Measurements from ENCODE around the gene ALX4. TPM values are rescaled to one million over a fixed set of nuclear protein-coding genes. Genes with fewer than 3 reads are reported as not detected.

ALX4 gene
- total and polyA plus RNA-seq, 2 donors from 2014 or later = 0.09 to 0.16 TPM

DNA sequence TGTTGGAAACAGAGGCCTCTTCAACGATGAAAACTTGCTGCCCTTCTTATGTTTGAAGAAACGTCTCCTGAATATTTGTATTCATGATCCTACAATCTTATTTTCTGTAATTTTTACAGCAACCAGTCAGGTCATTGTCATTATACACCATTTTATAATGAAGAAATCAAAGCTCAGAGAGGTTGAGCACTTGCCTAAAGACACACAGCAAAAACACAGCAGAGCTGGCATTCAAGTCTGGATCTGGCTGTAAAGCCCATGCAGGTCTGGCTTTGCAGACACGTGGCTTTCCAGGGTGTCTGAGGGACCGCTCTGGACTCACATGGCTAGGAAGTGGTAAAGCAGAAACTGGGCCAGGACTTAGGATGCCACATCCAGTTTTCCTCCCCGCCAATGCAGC, 15.8 kb upstream of the ALX4 start:
- Histone ChIP-seq H3K36me3 (ENCODE audit: control insufficient read depth in 2 of 3, insufficient read depth in 3 of 3, low read length in 3 of 3) (no peaks in the 10 kb centered on the region), H3K27me3 (ENCODE audit: control insufficient read depth, insufficient read depth, low read length) (peaks cover 67% of the 10 kb centered on the region), H3K9me3 (ENCODE audit: control insufficient read depth in 2 of 3, insufficient read depth in 1 of 3, low read length in 3 of 3) (no peaks in the 10 kb centered on the region), H3K4me3 (ENCODE audit: low read length in 3 of 3) (no peak overlapping the region), H3K4me1 (ENCODE audit: control insufficient read depth in 2 of 3, insufficient read depth in 2 of 3, low read depth in 1 of 3, low read length in 3 of 3) (no peaks in the 10 kb centered on the region), H3K27ac (ENCODE audit: low read depth in 2 of 2, low read length in 2 of 2) (no peak overlapping the region), H3K9ac (ENCODE audit: low read length in 3 of 3) (no peak overlapping the region)
- DNase-seq (peak in 1 of 5 donors; percentile 21), FAIRE-seq (no peak)
- TF ChIP-seq, protein P1, sequence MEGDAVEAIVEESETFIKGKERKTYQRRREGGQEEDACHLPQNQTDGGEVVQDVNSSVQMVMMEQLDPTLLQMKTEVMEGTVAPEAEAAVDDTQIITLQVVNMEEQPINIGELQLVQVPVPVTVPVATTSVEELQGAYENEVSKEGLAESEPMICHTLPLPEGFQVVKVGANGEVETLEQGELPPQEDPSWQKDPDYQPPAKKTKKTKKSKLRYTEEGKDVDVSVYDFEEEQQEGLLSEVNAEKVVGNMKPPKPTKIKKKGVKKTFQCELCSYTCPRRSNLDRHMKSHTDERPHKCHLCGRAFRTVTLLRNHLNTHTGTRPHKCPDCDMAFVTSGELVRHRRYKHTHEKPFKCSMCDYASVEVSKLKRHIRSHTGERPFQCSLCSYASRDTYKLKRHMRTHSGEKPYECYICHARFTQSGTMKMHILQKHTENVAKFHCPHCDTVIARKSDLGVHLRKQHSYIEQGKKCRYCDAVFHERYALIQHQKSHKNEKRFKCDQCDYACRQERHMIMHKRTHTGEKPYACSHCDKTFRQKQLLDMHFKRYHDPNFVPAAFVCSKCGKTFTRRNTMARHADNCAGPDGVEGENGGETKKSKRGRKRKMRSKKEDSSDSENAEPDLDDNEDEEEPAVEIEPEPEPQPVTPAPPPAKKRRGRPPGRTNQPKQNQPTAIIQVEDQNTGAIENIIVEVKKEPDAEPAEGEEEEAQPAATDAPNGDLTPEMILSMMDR (IDR thresholded peaks at IDR 0.05; ENCODE audit: borderline replicate concordance, extremely low read depth, insufficient read depth) = no peak
- intact Hi-C loops (cut with DNase I) = no loop called here

- DNase-seq (peak in 1 of 5 donors; percentile 27), FAIRE-seq (no peak)
- intact Hi-C loops (cut with DNase I) = no loop called here
- TF ChIP-seq, protein P1 (IDR thresholded peaks at IDR 0.05; ENCODE audit: borderline replicate concordance, extremely low read depth, insufficient read depth) = no peak
- Histone ChIP-seq H3K4me3 (ENCODE audit: low read length in 3 of 3) (no peak overlapping the region), H3K9me3 (ENCODE audit: control insufficient read depth in 2 of 3, insufficient read depth in 1 of 3, low read length in 3 of 3) (no peaks in the 10 kb centered on the region), H3K27me3 (ENCODE audit: control insufficient read depth, insufficient read depth, low read length) (peaks cover 74% of the 10 kb centered on the region), H3K27ac (ENCODE audit: low read depth in 2 of 2, low read length in 2 of 2) (no peak overlapping the region), H3K9ac (ENCODE audit: low read length in 3 of 3) (no peak overlapping the region), H3K4me1 (ENCODE audit: control insufficient read depth in 2 of 3, insufficient read depth in 2 of 3, low read depth in 1 of 3, low read length in 3 of 3) (no peaks in the 10 kb centered on the region), H3K36me3 (ENCODE audit: control insufficient read depth in 2 of 3, insufficient read depth in 3 of 3, low read length in 3 of 3) (no peaks in the 10 kb centered on the region)
These were observed 15.0 kb upstream of the ALX4 start for GRCh38 chr11:44324749-44325525.

DNA sequence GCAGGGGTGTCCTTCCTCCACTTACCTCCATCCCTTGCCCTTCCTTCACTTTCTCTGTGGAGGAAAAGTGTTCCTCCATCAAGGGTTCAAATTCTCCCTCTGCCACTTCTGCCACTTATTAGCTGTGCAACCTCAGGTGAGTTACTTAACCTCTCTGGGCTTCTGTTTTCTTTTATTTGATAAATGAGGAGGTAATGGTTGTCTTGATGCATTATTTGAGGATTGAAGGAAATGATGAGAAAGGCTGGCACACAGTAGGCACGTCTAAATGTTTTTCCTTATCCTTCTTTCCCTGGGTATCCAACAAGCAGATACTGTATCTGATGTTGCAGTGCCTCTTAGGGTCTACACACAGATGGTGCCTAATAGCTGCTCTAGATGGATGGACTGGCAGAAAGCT, 14.3 kb upstream of the ALX4 start:
- Histone ChIP-seq H3K36me3 (ENCODE audit: control insufficient read depth in 2 of 3, insufficient read depth in 3 of 3, low read length in 3 of 3) (no peaks in the 10 kb centered on the region), H3K4me1 (ENCODE audit: control insufficient read depth in 2 of 3, insufficient read depth in 2 of 3, low read depth in 1 of 3, low read length in 3 of 3) (no peaks in the 10 kb centered on the region), H3K4me3 (ENCODE audit: low read length in 3 of 3) (no peak overlapping the region), H3K27me3 (ENCODE audit: control insufficient read depth, insufficient read depth, low read length) (peaks cover 73% of the 10 kb centered on the region), H3K9me3 (ENCODE audit: control insufficient read depth in 2 of 3, insufficient read depth in 1 of 3, low read length in 3 of 3) (no peaks in the 10 kb centered on the region), H3K27ac (ENCODE audit: low read depth in 2 of 2, low read length in 2 of 2) (no peak overlapping the region), H3K9ac (ENCODE audit: low read length in 3 of 3) (no peak overlapping the region)
- DNase-seq = no peak
- no peak for FAIRE-seq
- intact Hi-C loops (cut with DNase I) = no loop called here
- TF ChIP-seq, protein P1 (IDR thresholded peaks at IDR 0.05; ENCODE audit: borderline replicate concordance, extremely low read depth, insufficient read depth) = no peak
